Measurements from ENCODE around the gene GSTK1. TPM values are rescaled to one million over a fixed set of nuclear protein-coding genes. Genes with fewer than 3 reads are reported as not detected.

The GSTK1 gene
- total RNA-seq, 1 donor from 2014 or later, result 51.0 TPM

DNA sequence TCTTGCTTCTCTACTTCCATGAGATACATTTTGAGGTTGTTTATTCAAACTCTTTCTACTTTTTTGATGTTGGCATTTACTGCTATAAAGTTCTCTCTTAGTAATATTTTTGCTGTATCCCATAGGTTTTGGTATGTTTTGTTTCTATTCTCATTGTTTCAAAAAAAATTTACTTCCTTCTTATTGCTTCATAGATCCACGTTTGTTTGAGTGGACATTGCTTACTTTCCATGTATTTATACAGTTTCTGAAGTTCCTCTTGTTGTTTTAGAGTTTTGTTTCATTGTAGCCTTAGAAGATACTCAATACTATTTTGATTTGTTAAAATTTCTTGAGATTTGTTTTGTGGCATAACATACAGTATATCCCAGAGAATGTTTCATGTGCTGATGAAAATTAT is 27.7 kb upstream of the GSTK1 start:
- no peak for DNase-seq (ENCODE audit: low read depth, low spot score)
- peaks cover 18% of the 10 kb centered on the region for H3K27me3 Mint-ChIP-seq (ENCODE audit: low read depth)
- H3K36me3 Mint-ChIP-seq (ENCODE audit: low read depth), result peaks cover 8% of the 10 kb centered on the region
- H3K9me3 Mint-ChIP-seq, result peaks cover 16% of the 10 kb centered on the region
- no peak overlapping the region for H3K27ac Mint-ChIP-seq (ENCODE audit: unreplicated experiment)
- H3K4me1 Mint-ChIP-seq, result peaks cover under 1% of the 10 kb centered on the region
- TF ChIP-seq, protein P1, sequence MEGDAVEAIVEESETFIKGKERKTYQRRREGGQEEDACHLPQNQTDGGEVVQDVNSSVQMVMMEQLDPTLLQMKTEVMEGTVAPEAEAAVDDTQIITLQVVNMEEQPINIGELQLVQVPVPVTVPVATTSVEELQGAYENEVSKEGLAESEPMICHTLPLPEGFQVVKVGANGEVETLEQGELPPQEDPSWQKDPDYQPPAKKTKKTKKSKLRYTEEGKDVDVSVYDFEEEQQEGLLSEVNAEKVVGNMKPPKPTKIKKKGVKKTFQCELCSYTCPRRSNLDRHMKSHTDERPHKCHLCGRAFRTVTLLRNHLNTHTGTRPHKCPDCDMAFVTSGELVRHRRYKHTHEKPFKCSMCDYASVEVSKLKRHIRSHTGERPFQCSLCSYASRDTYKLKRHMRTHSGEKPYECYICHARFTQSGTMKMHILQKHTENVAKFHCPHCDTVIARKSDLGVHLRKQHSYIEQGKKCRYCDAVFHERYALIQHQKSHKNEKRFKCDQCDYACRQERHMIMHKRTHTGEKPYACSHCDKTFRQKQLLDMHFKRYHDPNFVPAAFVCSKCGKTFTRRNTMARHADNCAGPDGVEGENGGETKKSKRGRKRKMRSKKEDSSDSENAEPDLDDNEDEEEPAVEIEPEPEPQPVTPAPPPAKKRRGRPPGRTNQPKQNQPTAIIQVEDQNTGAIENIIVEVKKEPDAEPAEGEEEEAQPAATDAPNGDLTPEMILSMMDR (conservative IDR thresholded peaks at IDR 0.05), result no peak
- no peak overlapping the region for H3K4me3 Mint-ChIP-seq

DNA sequence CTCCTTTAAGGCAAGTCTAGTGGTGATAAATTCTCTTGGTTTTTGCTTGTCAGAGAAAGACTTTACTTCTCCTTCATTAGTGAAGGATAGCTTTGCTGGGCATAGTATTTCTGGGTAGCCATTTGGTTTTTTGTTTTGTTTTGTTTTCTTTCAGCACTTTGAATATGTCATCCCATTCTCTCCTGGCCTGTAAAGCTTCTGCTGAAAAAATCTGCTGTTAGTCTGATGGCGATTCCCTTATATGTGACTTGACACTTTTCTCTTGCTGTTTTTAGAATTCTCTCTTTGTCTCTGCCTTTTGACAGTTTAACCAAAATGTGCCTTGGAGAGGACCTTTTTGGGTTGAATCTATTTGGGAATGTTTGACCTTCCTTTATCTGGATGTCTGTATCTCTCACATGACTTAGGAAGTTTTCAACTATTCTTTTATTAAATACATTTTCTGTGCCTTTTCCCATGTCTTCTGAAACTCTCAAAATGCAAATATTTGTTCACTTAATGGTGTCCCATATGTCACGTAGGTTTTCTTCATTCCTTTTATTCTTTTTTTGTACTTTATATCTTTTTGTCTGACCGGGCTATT is 26.7 kb upstream of the GSTK1 start:
- H3K9me3 Mint-ChIP-seq, result peaks cover 16% of the 10 kb centered on the region
- H3K4me3 Mint-ChIP-seq, result no peak overlapping the region

DNA sequence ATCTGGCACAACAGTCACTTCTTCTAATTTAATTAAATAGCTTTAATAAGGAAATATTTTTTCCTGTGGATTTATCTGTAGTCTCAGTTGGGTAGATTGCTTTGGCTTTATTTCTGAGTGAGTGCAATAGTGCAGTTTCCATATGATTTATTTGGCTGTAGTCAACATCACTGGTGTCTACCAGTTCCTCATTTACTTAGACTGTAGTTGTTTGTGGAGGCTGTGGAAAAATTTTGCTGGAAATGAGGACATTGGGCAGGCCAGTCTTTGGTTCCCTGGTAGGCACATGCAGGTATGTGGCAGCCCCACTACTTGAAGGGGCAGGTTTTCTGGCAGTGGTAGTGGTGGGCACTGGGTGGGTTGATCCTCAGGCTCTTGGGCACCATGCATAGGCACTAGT is 25.9 kb upstream of the GSTK1 start:
- DNase-seq (ENCODE audit: low read depth, low spot score), result no peak
- H3K4me3 Mint-ChIP-seq, result no peak overlapping the region
- peaks cover 5% of the 10 kb centered on the region for H3K4me1 Mint-ChIP-seq
- TF ChIP-seq, protein P1 (conservative IDR thresholded peaks at IDR 0.05), result no peak
- H3K9me3 Mint-ChIP-seq, result peaks cover 16% of the 10 kb centered on the region
- H3K36me3 Mint-ChIP-seq (ENCODE audit: low read depth), result peaks cover 8% of the 10 kb centered on the region
- H3K27me3 Mint-ChIP-seq (ENCODE audit: low read depth), result peaks cover 18% of the 10 kb centered on the region
- no peak overlapping the region for H3K27ac Mint-ChIP-seq (ENCODE audit: unreplicated experiment)

More for the DNA sequence above, 26.7 kb upstream of the GSTK1 start:
- Mint-ChIP-seq H3K36me3 (ENCODE audit: low read depth) (peaks cover 8% of the 10 kb centered on the region), H3K27ac (ENCODE audit: unreplicated experiment) (no peak overlapping the region), H3K4me1 (peaks cover 5% of the 10 kb centered on the region), H3K27me3 (ENCODE audit: low read depth) (peaks cover 18% of the 10 kb centered on the region)
- no peak for DNase-seq (ENCODE audit: low read depth, low spot score)
- TF ChIP-seq, protein P1 (conservative IDR thresholded peaks at IDR 0.05), result no peak

DNA sequence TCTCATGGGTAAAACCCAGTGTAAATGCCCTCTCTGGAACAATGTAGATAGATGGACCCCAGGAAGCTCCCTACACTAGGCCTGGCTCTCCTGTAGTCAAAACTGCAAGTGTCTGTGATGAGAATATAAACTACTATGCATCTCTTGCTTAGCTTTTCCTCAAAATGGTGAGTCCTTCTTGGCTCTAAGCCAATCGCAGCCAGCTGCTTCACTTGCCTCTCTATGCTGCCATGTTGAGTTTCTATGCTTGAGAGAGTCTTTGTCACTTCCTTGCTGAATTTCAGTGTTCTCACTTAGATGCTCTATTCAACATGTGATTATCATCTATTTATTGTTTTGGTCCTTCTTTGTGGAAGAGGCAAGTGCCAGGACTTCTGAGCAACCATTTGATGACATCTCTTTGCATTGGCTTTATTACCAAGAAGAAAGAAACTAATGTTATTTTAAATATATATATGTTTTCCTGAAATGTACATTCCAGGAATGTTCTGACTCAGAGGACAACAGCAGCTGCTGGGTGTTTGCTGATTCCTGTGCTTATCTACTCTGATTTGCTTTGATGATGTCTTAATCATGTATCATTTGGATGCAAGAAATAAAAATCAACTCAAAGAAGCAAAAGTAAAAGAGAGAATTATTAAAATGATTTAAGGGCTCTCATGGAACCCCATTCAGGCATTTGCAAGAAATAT is 24.8 kb upstream of the GSTK1 start:
- Mint-ChIP-seq H3K27ac (ENCODE audit: unreplicated experiment) (no peak overlapping the region), H3K36me3 (ENCODE audit: low read depth) (peaks cover 8% of the 10 kb centered on the region), H3K4me3 (no peak overlapping the region), H3K9me3 (peaks cover 13% of the 10 kb centered on the region), H3K4me1 (peaks cover 10% of the 10 kb centered on the region), H3K27me3 (ENCODE audit: low read depth) (peaks cover 10% of the 10 kb centered on the region)
- TF ChIP-seq, protein P1 (conservative IDR thresholded peaks at IDR 0.05), result no peak
- no peak for DNase-seq (ENCODE audit: low read depth, low spot score)

DNA sequence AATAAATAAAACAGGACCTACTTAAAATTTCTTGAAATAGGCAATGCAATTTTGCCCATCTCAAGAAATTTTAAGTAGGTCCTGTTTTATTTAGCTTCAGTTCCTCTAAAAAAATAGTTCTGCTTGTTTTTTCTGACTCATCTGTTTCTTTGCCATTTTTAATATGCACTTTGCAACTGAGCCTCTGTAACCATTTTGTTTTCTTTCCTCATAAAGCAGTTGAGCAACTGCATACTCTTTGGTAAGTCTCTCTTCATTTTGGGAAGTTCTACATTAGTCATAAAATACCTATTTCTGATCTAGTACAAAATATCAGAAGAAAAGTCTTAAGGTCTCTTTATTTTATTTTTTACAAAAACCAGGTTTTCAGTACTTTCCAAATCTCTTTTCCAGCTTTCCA is 23.4 kb upstream of the GSTK1 start:
- TF ChIP-seq, protein P1 (conservative IDR thresholded peaks at IDR 0.05), result no peak
- Mint-ChIP-seq H3K9me3 (peaks cover 13% of the 10 kb centered on the region), H3K36me3 (ENCODE audit: low read depth) (peaks cover 8% of the 10 kb centered on the region), H3K4me3 (no peak overlapping the region), H3K4me1 (peaks cover 18% of the 10 kb centered on the region), H3K27me3 (ENCODE audit: low read depth) (peaks cover 3% of the 10 kb centered on the region), H3K27ac (ENCODE audit: unreplicated experiment) (no peak overlapping the region)
- DNase-seq (ENCODE audit: low read depth, low spot score), result no peak

Data from neural crest cell (in vitro differentiated cells).